ENCODE data around the gene METRN.

Gene METRN

GRCh38 chr16:693364-693763, 21.6 kb upstream of the METRN start:
- DNase-seq: no peak

GRCh38 chr16:693766-694165, 21.2 kb upstream of the METRN start:
- no peak for DNase-seq

- DNase-seq: no peak
Measured at GRCh38 chr16:694187-694862, 20.6 kb upstream of the METRN start.

- no peak for DNase-seq
Measured at GRCh38 chr16:694863-695354, 20.0 kb upstream of the METRN start.

- DNase-seq: no peak
Measured at GRCh38 chr16:695355-696089, 19.4 kb upstream of the METRN start.

- no peak for DNase-seq
Measured at GRCh38 chr16:698911-699671, 15.8 kb upstream of the METRN start.

GRCh38 chr16:700684-701584, 14.0 kb upstream of the METRN start:
- DNase-seq: no peak

- no peak for DNase-seq
Measured at GRCh38 chr16:702341-702740, 12.6 kb upstream of the METRN start.

- DNase-seq: no peak
Measured at GRCh38 chr16:703406-703805, 11.5 kb upstream of the METRN start.

GRCh38 chr16:704047-704446, 10.9 kb upstream of the METRN start:
- DNase-seq: no peak

- no peak for DNase-seq
Measured at GRCh38 chr16:704552-705380, 10.2 kb upstream of the METRN start.

GRCh38 chr16:705431-706188, 9.3 kb upstream of the METRN start, which contains the start of gene FBXL16:
Gene FBXL16 (minus strand): TSS chr16:705801. CDS start chr16:697405, 8,396 bp downstream.
- DNase-seq: no peak

- peak; percentile 20 to 25 for DNase-seq
Measured at GRCh38 chr16:706189-707061, 8.5 kb upstream of the METRN start.

GRCh38 chr16:707062-707538, 7.8 kb upstream of the METRN start:
- DNase-seq: no peak

- DNase-seq: no peak
Measured at GRCh38 chr16:708019-708418, 6.9 kb upstream of the METRN start.

GRCh38 chr16:708959-709358, 6.0 kb upstream of the METRN start:
- DNase-seq: no peak

GRCh38 chr16:709566-710499, 5.1 kb upstream of the METRN start:
- no peak for DNase-seq

GRCh38 chr16:710500-711075, 4.3 kb upstream of the METRN start:
- no peak for DNase-seq

Data from Kasumi-1 (cell line).